ENCODE results near the gene TRABD.
A peak's percentile ranks its signal among the peaks of the same experiment; 100 is the strongest.
"Not testable (repeated sequence)": the region's sequence is repeated elsewhere in the genome, so short reads cannot be mapped to it uniquely, and the experiment has no call there.

TRABD gene

DNA sequence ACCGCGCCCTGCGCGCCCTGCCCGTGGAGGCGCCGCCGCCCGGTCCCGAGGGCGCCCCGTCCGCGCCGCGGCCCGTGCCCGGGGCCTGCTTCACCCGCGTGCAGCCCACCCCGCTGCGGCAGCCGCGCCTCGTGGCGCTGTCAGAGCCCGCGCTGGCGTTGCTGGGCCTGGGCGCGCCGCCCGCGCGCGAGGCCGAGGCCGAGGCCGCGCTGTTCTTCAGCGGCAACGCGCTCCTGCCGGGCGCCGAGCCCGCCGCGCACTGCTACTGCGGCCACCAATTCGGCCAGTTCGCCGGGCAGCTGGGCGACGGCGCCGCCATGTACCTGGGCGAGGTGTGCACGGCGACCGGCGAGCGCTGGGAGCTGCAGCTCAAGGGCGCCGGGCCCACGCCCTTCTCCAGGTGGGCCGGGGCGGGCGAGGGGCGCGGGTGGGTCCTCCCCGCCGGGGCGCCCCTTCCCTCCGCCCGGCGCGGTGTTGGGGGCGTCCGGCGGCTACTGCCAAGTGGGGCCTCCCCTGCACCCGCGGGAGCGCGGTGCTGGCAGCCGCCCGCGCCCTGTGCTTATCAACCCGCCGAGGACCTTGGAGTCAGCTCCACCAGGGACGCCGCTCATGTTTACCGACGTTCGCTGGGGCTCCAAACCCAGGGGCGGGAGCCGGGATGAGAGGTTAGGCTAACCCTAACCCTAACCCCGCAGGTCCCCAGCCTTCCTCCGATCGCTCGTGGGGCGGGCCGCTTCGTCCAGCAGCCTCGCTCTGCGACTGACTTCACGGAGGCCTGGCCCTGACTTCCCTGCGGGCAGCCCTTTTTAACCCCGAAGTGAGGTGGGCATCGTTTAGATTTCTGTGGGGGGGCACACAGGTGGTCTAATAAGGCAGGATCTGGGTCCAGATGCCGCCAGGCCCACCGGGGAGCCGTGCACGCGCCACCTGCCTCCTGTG is 15.7 kb downstream of the TRABD start:
- DNase-seq (ENCODE audit: low read depth in 2 of 2), result no peak

DNA sequence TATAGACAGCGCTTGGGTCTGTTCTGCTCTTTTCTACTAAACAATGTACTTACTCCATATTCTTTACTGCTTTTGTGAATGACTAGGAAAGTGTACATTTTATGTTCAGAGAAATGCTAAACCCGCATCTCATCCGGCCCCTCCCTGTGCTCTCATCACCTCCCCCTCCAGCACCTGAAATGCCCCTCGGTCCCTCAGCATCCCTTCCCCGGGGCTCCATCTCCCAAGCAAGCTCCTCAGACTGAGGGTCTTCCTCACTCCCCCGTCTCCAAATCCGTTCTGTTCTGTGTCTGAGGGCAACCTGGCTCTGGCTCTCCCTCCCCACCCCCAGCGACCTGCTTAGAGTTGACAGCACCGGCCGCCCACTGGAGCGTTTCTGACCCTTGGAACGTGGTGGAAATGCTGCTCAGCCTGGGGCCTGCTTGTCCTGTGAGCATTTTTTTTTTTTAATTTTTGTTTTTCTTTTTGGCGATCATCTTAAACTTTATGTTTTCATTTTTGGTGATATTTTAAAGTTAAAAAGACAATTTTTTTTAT is 16.5 kb downstream of the TRABD start:
- no peak for DNase-seq (ENCODE audit: low read depth in 2 of 2)

GRCh38 chr22:50203288-50203687 is 17.6 kb downstream of the TRABD start:
- no peak for DNase-seq (ENCODE audit: low read depth in 2 of 2)

GRCh38 chr22:50204571-50204970 is 18.9 kb downstream of the TRABD start:
- DNase-seq (ENCODE audit: low read depth in 2 of 2), result no peak

- DNase-seq (ENCODE audit: low read depth in 2 of 2), result not testable (repeated sequence)
These were observed 19.3 kb downstream of the TRABD start for GRCh38 chr22:50204998-50205397.

DNA sequence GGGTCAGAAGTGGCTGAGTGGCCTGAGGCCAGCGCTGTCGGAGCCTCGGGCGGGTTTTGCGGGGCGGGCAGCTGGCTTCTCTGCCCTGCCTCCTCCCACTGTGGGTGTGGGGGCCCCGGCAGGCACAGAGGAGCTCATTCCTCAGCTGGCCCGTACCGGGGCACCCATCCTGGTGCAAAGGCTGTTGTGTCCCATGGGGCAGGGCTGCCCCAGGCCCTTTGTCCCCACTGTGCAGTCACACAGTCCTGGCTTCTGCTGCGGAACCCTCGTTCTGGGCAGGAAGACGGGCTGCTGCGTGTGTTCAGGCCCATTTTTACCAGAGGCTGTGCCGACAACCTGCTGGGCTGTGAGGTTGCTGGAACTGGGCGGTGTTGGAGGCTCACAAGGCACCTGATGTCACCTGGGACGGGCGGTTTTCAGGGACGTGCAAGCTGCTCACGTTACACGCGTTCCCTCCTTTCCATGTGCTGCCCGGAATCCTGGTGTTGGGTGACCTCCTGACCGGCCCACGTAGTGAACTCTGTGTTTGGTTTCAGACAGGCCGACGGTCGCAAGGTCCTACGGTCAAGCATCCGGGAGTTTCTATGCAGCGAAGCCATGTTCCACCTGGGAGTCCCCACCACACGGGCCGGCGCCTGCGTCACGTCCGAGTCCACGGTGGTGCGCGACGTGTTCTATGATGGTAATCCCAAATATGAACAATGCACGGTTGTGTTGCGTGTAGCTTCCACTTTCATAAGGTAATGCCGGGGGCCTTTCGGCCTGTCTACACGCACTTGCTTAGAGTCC is 20.3 kb downstream of the TRABD start:
- no peak for DNase-seq (ENCODE audit: low read depth in 2 of 2)

GRCh38 chr22:50206599-50206998 is 20.9 kb downstream of the TRABD start:
- no peak for DNase-seq (ENCODE audit: low read depth in 2 of 2)

DNA sequence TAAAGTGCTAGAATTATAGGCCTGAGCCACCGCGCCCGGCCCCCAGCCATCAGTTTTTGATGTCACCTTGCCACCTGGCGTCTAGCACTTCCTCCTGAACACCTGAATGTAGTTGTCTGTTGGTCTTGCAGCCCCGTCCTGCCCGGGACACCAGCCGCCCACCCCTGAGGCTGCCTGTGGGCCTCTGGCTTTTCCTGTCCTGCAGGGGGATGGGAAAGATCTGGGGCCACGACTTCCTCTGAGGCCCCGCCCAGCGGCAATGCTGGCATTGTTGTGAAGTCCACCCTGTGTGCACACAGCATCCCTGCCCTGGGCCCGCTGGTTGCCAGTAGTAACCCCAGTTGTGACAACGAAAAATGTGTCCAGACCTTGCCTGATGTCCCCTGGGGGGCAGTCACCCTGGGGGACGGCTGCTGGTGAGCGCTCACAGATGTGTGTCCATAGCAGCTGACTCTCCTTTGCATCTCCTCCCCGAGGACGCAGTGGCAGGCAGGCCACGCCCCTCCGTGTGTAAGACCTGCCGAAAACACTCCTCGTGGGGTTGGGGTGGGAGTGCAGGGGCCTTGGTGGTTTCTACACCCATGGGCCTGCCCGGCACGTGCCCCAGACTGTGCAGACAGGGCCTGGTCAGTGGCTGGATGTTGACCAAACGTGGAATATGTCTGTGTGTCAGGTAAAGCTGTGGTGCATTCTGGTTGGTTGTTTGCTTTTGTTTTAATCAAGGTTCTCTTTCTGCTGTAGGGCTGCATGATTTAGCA is 21.8 kb downstream of the TRABD start:
- DNase-seq (ENCODE audit: low read depth in 2 of 2), result no peak

DNA sequence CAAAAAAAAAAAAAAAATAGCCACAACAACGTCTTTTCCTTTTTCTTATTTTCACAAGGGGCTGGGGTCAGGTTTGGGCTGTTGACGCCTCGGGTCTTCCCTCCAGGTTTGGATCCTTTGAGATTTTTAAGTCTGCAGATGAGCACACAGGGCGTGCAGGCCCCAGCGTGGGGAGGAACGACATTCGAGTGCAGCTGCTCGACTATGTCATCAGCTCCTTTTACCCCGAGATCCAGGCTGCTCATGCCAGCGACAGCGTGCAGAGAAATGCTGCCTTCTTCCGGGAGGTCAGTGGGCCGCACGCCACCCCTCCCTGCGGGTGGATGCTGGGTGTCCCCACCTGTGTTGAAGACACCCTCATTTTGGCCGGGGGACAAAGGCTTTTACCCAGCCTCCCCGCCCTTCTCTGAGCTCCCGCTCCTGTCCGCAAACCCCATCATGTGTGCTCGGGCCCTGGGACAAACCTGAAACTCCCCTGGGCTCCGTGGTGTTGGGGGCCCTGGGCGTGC is 22.8 kb downstream of the TRABD start:
- no peak for DNase-seq (ENCODE audit: low read depth in 2 of 2)

- DNase-seq (ENCODE audit: low read depth in 2 of 2), result no peak
These were observed 23.5 kb downstream of the TRABD start for GRCh38 chr22:50208939-50209892.

- peak; percentile 31 to 38 for DNase-seq (ENCODE audit: low read depth in 2 of 2)
These were observed 24.2 kb downstream of the TRABD start for GRCh38 chr22:50209893-50210292.

DNA sequence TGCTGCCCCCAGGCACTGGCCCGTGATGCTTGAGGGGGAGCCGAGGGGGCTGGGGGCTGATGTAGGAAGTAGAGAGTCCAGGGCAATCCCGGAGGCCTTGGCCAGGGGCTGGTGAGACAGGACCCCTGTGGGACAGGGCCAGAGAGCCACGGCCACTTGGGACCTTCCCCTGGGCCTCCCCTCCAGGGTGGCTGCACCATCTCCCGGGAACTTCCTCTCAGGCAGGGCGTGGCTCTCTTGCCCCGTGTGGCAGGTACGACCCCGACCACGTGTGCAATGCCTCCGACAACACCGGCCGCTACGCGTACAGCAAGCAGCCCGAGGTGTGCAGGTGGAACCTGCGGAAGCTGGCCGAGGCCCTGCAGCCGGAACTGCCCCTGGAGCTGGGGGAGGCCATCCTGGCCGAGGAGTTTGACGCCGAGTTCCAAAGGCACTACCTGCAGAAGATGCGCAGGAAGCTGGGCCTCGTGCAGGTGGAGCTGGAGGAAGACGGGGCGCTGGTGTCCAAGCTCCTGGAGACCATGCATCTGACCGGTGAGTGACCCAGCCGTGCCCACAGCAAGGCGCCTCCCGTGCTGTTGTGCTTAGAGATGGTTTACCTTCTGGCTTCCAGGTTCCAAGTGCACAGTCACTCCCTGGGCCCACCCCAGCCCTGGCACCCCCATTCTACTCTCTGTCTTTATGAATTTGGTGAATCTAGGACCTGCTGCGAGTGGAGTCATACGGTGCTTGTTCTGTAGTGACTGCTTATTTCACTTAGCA is 24.8 kb downstream of the TRABD start:
- no peak for DNase-seq (ENCODE audit: low read depth in 2 of 2)

DNA sequence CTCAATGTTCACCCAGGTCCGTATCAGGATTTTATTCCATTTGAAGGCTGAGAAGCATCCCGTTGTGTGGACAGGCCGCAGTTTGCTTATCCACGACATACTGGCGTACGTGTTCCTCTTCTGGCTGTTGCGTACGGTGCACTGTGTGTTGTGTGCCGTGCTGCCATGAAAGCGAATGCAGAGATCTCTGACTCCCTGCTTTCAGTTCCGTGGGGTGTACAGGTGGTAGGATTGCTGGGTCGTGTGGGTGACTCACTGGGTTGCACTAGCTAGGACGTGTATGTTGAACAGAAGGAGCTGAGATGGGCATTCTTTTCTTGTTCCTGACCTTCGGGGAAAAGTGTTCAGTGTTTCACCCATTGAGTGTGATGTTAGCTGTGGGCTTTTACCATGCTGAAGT is 25.4 kb downstream of the TRABD start:
- DNase-seq (ENCODE audit: low read depth in 2 of 2), result no peak

- no peak for DNase-seq (ENCODE audit: low read depth in 2 of 2)
These were observed 27.6 kb downstream of the TRABD start for GRCh38 chr22:50213263-50213662.

- DNase-seq (ENCODE audit: low read depth in 2 of 2), result no peak
These were observed 29.8 kb downstream of the TRABD start for GRCh38 chr22:50215297-50216054.

DNA sequence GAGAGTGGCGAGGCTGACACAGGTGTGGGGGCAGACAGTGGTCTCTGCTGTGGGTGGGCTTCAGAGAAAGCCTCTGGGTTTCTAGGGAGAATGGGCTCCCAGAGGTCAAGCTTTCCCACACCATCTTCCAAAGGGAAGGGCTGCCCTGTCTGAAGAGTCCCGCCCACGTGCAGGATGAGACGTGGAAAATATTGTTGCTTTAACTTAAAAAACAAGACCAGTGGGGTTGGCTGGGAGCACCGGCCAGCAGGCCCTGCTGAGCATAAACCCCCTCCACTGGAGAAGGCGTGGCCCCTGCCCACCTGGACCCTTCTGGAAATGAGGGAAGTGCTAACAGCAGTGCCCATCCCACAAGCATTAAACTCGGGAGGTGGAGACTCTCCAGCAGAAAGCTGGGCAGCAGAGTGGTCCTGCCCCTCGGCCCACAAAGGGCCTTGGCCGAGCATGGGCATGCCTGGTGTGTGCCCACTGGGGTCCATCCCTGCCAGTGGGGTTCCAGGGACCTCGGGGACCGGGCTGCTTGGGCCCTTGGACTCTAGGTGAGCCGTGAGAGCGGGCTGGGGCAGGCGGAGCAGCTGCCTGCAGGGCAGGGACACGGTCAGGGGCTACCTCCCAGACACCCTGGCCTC is 30.5 kb downstream of the TRABD start:
- no peak for DNase-seq (ENCODE audit: low read depth in 2 of 2)

GRCh38 chr22:50216684-50217520 is 31.2 kb downstream of the TRABD start:
- no peak for DNase-seq (ENCODE audit: low read depth in 2 of 2)

All from activated CD8-positive, alpha-beta memory T cell treated with anti-CD3 and anti-CD28 coated beads for 4 hours (primary cell).